GM18498 (cell line): ENCODE results near the gene OR14I1.

Experiments
- ATAC-seq: cut with Tn5 transposase; IDR thresholded peaks from one replicate; pipeline ENCODE4 v1.9.1; 2021; ENCODE audit warnings: mild to moderate bottlenecking, moderate library complexity; ENCODE audit not compliant: unreplicated experiment

Gene OR14I1

GRCh38 chr1:248702714-248703113, at the start of gene OR14I1:
TSS of gene OR14I1 (minus strand) at chr1:248702766.
- ATAC-seq = no peak

GRCh38 chr1:248751635-248752034, 49.1 kb upstream of the OR14I1 start:
- no peak for ATAC-seq

DNA sequence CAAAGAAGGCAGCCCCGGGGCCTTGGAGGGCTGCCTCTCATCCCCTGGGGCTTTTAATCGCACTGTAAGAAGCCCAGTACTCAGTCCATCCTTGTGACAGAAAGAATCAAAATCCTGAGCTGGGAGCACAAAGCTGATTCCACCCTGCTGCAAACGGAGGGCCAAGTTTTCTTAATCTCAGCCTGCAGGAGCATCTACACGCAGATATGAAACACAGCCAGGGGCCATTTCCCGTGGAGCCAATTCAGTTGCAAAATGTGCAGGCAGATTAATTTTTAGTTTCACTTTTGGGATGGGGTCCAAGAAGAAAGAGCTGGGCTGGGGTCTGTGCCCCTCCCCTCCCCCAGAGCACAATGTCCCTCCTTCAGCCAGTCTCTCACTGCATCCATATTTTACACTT, 48.6 kb upstream of the OR14I1 start:
- ATAC-seq = no peak

GRCh38 chr1:248750496-248750895, 47.9 kb upstream of the OR14I1 start:
- ATAC-seq = no peak

GRCh38 chr1:248748211-248748610, 45.6 kb upstream of the OR14I1 start:
- ATAC-seq = no peak

- no peak for ATAC-seq
Measured at GRCh38 chr1:248740876-248741275, 38.3 kb upstream of the OR14I1 start.

DNA sequence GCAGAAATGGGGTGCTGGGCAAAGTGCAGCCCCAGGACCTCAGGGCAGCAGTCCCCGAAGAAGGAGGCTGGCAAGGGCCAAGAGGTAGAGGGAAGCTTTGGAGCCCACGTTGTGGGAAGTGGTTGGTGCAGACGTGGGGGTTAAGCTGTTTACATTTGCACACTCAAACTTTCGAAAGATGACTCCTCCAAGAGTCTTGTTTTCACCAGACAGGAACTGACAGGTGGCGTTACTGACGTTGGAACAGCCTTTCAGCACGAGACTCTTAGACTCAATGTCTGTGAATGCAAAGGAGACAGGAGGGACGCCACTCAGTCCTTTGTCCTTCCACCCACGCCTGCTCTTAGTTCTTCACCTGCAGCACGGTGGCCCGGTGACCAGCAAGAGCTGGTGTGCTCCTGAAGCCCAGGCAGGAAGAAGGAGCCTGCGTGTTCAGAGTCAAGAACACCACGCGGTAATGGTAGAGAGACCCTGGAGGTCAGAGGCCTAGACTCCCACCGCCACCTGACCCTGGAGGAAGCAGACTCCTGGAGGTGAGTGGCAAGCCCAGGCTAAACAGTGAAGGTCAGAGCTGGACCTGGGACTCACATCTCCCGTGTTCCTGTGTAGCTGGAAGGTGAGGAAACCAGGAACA, 37.1 kb upstream of the OR14I1 start:
- ATAC-seq = no peak

- ATAC-seq = no peak
Measured at GRCh38 chr1:248737457-248737856, 34.9 kb upstream of the OR14I1 start.

- no peak for ATAC-seq
Measured at GRCh38 chr1:248736977-248737376, 34.4 kb upstream of the OR14I1 start.

DNA sequence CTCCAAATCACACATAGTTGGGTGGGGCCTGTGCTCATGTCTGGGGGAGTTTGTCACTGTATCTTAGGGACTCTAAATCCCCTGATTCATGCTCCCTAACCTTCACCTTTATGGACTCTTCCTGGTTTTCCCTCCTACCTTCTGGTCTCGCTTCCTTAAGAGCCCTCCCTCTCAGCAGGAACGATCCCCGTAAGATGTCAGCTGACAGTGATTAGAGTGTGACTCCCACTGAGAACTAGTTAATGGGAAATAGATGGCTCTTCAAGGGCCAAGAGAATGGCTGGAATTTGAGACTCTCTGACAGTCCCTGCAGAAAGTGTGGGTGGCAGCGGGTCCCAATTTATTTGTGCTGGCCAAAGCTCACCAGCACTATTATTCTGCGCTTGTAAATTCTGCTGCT, 31.0 kb upstream of the OR14I1 start:
- no peak for ATAC-seq

GRCh38 chr1:248730507-248731335, 28.2 kb upstream of the OR14I1 start:
- ATAC-seq = no peak

DNA sequence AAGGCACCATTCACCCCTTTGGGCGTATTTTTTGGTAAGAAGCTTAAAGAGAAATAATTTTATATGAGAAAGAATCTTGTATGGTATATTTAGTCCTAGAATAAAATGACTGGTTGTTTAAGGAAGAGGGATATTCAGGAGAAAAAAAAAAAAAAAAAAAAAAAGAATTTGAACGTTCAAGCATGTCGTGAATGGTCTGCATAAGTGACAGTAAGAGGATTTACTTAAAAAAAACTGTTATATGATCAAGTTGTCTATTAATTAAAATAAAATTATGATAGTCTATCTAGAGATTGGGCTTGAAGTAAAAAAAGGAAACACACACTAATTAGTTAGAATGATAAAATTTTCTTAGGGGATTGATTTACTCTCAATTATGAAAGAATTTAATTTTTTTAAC, 11.7 kb upstream of the OR14I1 start:
- ATAC-seq = no peak

- ATAC-seq = no peak
Measured at GRCh38 chr1:248710305-248710900, 7.8 kb upstream of the OR14I1 start.

- no peak for ATAC-seq
Measured at GRCh38 chr1:248704606-248705005, 2.0 kb upstream of the OR14I1 start.

- no peak for ATAC-seq
Measured at GRCh38 chr1:248703674-248704073, 1.1 kb upstream of the OR14I1 start.

DNA sequence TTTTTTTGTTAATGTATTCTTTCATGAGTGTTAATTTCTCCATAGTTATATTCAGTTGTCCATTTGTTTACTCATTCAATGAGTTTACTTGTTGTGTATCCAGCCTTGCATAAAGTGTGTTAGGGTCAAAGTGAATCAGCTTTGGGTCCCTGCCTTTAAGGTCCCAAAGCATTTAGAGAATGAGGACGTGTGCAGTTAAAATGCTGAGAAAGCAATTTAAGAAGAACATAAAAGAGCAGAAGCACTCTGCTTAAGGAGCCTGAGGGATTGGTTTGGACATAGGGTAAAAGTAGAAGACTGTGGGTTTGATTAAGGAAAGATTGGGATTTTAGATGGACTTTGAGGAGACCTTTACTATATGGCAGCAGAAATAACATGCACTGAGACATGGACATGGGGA, 3.5 kb downstream of the OR14I1 start:
- ATAC-seq = no peak

- no peak for ATAC-seq
Measured at GRCh38 chr1:248697907-248698306, 4.7 kb downstream of the OR14I1 start.

- no peak for ATAC-seq
Measured at GRCh38 chr1:248696774-248697173, 5.8 kb downstream of the OR14I1 start.

GRCh38 chr1:248696261-248696660, 6.3 kb downstream of the OR14I1 start:
- no peak for ATAC-seq

GRCh38 chr1:248695451-248696132, 7.0 kb downstream of the OR14I1 start:
- no peak for ATAC-seq

- no peak for ATAC-seq
Measured at GRCh38 chr1:248691567-248692155, 10.9 kb downstream of the OR14I1 start.
